Prostate gland (tissue), 2 donors: Measurements from ENCODE around the gene BAMBI.

Experiments used
- POLR2A ChIP-seq: fragments of 450-650 bp; IDR thresholded peaks from one replicate; pipeline ENCODE4 v1.6.1; 2016; ENCODE audit warnings: antibody characterized with exemption, mild to moderate bottlenecking
- TF ChIP-seq, protein P1 (sequence below), 4 experiments: fragments of 200-600 bp in 2 of 4; fragments of 450-650 bp in 2 of 4; sonication (generic) in 2 of 4; IDR thresholded peaks; 1 replicate in 3 of 4; 2 replicates in 1 of 4; pipeline ENCODE4 v1.5.1; 2016 to 2019; ENCODE audit warnings: antibody characterized with exemption in 4 of 4, mild to moderate bottlenecking in 2 of 4, moderate library complexity in 2 of 4

- TF ChIP-seq, protein P1, sequence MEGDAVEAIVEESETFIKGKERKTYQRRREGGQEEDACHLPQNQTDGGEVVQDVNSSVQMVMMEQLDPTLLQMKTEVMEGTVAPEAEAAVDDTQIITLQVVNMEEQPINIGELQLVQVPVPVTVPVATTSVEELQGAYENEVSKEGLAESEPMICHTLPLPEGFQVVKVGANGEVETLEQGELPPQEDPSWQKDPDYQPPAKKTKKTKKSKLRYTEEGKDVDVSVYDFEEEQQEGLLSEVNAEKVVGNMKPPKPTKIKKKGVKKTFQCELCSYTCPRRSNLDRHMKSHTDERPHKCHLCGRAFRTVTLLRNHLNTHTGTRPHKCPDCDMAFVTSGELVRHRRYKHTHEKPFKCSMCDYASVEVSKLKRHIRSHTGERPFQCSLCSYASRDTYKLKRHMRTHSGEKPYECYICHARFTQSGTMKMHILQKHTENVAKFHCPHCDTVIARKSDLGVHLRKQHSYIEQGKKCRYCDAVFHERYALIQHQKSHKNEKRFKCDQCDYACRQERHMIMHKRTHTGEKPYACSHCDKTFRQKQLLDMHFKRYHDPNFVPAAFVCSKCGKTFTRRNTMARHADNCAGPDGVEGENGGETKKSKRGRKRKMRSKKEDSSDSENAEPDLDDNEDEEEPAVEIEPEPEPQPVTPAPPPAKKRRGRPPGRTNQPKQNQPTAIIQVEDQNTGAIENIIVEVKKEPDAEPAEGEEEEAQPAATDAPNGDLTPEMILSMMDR (IDR thresholded peaks at IDR 0.05): no peak
- TF ChIP-seq POLR2A: no peak
These were observed 40.4 kb downstream of the BAMBI start for GRCh38 chr10:28717656-28718201.
